Upper lobe of left lung (tissue), 6 donors: ENCODE results near the gene DPYD. TPM values are rescaled to one million over a fixed set of nuclear protein-coding genes. Genes with fewer than 3 reads are reported as not detected.

Source experiments
- ATAC-seq, 2 donors: fragments of 200-7000 bp; cut with Tn5 transposase; one replicate each; pipeline ENCODE4 v1.9.1; 2022; ENCODE audit warnings: mild to moderate bottlenecking in 2 of 2, moderate library complexity in 2 of 2; ENCODE audit not compliant: low FRiP score in 2 of 2
- DNase-seq, 2 donors: peaks; one replicate each; pipeline ENCODE4 v3.0.0-alpha.2; 2019 to 2020
- H3K27ac ChIP-seq, 4 donors: fragments of 200-600 bp; sonication (generic); one replicate each; pipeline ENCODE4 v1.5.1; 2016 to 2019
- H3K27me3 ChIP-seq, 4 donors: fragments of 200-600 bp; sonication (generic); one replicate each; pipeline ENCODE4 v1.5.1; 2017 to 2019
- H3K36me3 ChIP-seq, 4 donors: fragments of 200-600 bp; sonication (generic); one replicate each; pipeline ENCODE4 v1.5.1; 2016 to 2019
- H3K4me1 ChIP-seq, 4 donors: fragments of 200-600 bp; sonication (generic); one replicate each; pipeline ENCODE4 v1.5.1; 2018 to 2019
- H3K4me3 ChIP-seq, 4 donors: fragments of 200-600 bp; sonication (generic); one replicate each; pipeline ENCODE4 v1.5.1; 2017 to 2019; ENCODE audit warnings: mild to moderate bottlenecking in 2 of 4, moderate library complexity in 1 of 4
- H3K9me3 ChIP-seq, 4 donors: fragments of 200-600 bp; sonication (generic); one replicate each; pipeline ENCODE4 v1.5.1; 2018 to 2019
- EP300 ChIP-seq, 4 donors: sonication (generic); formaldehyde crosslinking; IDR thresholded peaks; one replicate each; pipeline ENCODE4 v1.5.1; 2017; ENCODE audit warnings: antibody characterized with exemption in 4 of 4, control low read depth in 2 of 4
- POLR2A ChIP-seq, 4 donors: fragments of 450-650 bp; IDR thresholded peaks; one replicate each; pipeline ENCODE4 v1.5.1; 2016 to 2017; ENCODE audit warnings: antibody characterized with exemption in 4 of 4, mild to moderate bottlenecking in 2 of 4
- POLR2AphosphoS5 ChIP-seq, 2 donors: sonication (generic); formaldehyde crosslinking; IDR thresholded peaks; one replicate each; pipeline ENCODE4 v1.5.1; 2017; ENCODE audit warnings: antibody characterized with exemption in 2 of 2
- WGBS, 2 donors: methylation state at CpG; one replicate each; pipeline ENCODE4 v1.1.5; 2017 to 2018; 5-methylcytosine and 5-hydroxymethylcytosine counted together
- total RNA-seq, 6 donors: library from RNA; depleted of rRNA in 4 of 6; stranded (reverse); fragments of >200 nt in 4 of 6; gene quantifications; one replicate each; pipeline versions ENCODE4 v1.1.0 to v1.2.1, GENCODE V29; 2016 to 2021
- TF ChIP-seq, protein P1 (sequence below), 6 experiments: fragments of 450-650 bp in 4 of 6; fragments of 200-600 bp in 2 of 6; sonication (generic) in 2 of 6; IDR thresholded peaks; one replicate each; pipeline ENCODE4 v1.5.1; 2016 to 2019; ENCODE audit warnings: antibody characterized with exemption in 6 of 6
- donor health status: DM: no; HTN: no; CAD: no; lungs with moderate emphysema.
- donor health status: DM: no; HTN: yes; CAD: no; lungs with severe emphysema.

The DPYD gene
- total RNA-seq, 6 donors from 2014 or later, result 60.9 to 106 (median 79.7) TPM

DNA sequence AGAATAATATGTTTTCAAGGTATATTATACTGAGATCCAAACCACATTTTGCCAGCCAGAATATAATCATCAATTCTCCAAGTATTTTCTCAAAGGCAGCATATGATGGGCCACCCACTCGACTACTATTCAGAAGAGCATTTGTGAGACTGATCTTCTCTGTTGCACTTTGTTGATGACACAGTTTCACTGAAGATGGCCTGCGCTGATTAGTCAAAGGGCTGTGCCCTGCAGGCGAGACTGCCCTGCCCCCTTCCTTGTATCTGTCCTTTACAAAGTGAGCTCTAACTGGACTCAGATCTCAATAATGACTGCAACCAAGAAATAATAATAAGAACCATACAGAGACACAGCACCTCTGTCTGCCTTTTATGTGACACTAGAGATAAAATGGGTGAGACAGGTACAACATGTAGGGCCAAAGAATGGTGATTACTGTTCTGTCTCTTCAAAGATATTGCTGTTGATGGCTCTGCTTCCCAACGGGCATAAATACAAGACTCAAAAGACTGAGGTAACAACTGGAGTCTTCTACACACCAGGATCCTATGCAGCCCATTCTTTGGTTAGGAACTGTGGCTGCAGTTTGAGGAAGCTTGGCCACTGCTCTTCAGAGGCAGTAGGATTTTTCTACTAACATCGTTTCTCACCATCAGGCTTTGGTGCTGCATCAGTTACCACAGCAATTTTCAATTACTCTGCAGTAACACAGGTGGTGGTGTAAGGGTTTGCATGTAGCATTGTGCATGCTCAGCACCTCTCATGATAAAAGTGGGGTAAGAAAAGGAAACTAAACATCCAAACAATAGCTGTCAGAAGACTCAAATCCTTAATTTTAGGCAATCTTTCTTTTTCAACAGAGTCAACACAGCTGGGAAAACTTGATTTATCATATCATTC lies 718.1 kb downstream of the DPYD start:
- ATAC-seq, result no peak

DNA sequence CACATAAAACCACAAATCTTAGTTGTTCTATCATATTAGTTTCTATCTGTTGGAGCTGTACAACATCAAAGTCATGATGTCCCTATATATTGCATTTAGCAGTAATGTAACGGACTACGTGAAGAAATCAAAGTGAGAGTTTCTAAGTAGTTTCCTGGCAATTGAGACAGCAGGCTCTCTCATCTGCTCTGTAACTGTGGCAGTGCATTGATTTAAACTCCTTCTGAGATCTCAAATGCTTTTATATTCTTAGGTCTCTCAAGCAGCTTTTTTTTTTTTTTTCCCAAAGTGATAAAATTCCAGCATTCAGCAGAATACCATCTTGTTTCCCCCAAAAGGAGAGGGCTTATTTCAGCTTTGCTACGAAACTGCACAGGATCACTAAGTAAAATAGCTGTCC lies 719.2 kb downstream of the DPYD start:
- Histone ChIP-seq H3K4me3 (no peak overlapping the region), H3K36me3 (no peaks in the 10 kb centered on the region), H3K4me1 (no peaks in the 10 kb centered on the region), H3K9me3 (no peaks in the 10 kb centered on the region), H3K27ac (no peak overlapping the region), H3K27me3 (no peaks in the 10 kb centered on the region)
- ATAC-seq, result no peak
- no peak for DNase-seq
- 94 to 95% methylated on average over 3 of the region's 3 CpGs for WGBS, 2 donors
- TF ChIP-seq POLR2A (IDR thresholded peaks at IDR 0.05), result no peak
- TF ChIP-seq POLR2AphosphoS5 (IDR thresholded peaks at IDR 0.05), result no peak

More for the DNA sequence above, 718.1 kb downstream of the DPYD start:
- Histone ChIP-seq H3K36me3 (no peaks in the 10 kb centered on the region), H3K9me3 (no peaks in the 10 kb centered on the region), H3K4me3 (no peak overlapping the region), H3K27ac (no peak overlapping the region), H3K4me1 (no peaks in the 10 kb centered on the region), H3K27me3 (no peaks in the 10 kb centered on the region)
- WGBS, 2 donors, result 86 to 93% methylated on average over 5 of the region's 5 CpGs
- TF ChIP-seq EP300 (IDR thresholded peaks at IDR 0.05) (no peak), POLR2A (IDR thresholded peaks at IDR 0.05) (no peak), POLR2AphosphoS5 (IDR thresholded peaks at IDR 0.05) (no peak)
- TF ChIP-seq, protein P1, sequence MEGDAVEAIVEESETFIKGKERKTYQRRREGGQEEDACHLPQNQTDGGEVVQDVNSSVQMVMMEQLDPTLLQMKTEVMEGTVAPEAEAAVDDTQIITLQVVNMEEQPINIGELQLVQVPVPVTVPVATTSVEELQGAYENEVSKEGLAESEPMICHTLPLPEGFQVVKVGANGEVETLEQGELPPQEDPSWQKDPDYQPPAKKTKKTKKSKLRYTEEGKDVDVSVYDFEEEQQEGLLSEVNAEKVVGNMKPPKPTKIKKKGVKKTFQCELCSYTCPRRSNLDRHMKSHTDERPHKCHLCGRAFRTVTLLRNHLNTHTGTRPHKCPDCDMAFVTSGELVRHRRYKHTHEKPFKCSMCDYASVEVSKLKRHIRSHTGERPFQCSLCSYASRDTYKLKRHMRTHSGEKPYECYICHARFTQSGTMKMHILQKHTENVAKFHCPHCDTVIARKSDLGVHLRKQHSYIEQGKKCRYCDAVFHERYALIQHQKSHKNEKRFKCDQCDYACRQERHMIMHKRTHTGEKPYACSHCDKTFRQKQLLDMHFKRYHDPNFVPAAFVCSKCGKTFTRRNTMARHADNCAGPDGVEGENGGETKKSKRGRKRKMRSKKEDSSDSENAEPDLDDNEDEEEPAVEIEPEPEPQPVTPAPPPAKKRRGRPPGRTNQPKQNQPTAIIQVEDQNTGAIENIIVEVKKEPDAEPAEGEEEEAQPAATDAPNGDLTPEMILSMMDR (IDR thresholded peaks at IDR 0.05), result no peak
- DNase-seq, result no peak

DNA sequence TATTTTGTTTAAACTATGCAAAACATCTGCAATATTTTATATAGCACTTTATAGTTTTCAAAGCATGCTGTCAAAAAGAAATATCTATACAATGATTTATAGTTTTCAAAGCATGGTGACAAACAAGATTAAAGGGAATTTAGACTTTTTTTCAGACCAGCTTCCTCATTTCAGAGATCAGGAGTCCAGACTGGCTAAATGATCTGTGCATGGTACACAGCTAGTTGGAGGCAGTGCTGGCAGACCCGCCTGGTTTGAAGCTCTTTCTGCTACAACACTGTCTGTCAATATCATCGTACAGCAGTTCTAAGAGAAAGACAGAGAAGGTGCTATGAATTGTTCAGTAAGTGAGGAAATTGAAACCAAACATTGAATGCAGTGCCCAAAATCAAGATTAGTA lies 720.2 kb downstream of the DPYD start:
- DNase-seq, result no peak
- TF ChIP-seq POLR2AphosphoS5 (IDR thresholded peaks at IDR 0.05), result no peak
- TF ChIP-seq, protein P1 (IDR thresholded peaks at IDR 0.05), result no peak
- no peak for TF ChIP-seq EP300 (IDR thresholded peaks at IDR 0.05)
- no peak for TF ChIP-seq POLR2A (IDR thresholded peaks at IDR 0.05)
- Histone ChIP-seq H3K27ac (no peak overlapping the region), H3K4me3 (no peak overlapping the region), H3K36me3 (no peaks in the 10 kb centered on the region), H3K27me3 (no peaks in the 10 kb centered on the region), H3K4me1 (no peaks in the 10 kb centered on the region), H3K9me3 (no peaks in the 10 kb centered on the region)
- 62 to 65% methylated on average over 2 of the region's 2 CpGs for WGBS, 2 donors
- ATAC-seq, result no peak

DNA sequence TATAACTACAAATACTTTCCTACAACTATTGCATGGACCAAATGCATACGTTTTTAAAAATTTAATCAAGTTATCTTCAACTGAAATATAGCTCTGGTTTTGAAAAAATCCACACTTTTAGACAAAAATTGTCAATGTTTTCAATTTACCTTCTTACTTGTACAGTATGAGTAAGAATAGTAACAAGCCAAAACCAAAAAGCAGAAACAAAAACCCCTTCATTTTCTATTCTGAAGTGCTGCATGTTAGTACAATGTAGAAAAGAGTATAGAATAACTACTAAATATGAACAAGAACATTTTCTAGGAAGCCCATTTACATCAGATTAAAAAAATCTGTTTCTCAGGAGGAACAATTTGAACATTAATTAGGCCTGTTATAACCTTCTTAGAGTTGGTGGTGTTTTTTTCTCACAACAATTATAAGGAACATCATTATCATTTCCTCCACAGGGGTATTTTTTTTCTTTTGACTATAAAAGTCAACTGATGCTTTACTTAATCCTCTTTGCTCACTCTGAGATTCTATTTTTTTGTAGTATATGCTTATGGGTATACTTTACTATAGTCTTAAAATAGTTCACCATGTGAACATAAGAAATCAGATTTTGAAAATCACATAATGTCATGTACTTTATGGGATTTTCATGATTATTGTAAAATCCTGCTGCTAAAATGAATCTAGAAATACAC lies 723.9 kb downstream of the DPYD start:
- TF ChIP-seq, protein P1 (IDR thresholded peaks at IDR 0.05), result no peak
- no peak for TF ChIP-seq POLR2AphosphoS5 (IDR thresholded peaks at IDR 0.05)
- TF ChIP-seq EP300 (IDR thresholded peaks at IDR 0.05), result no peak
- TF ChIP-seq POLR2A (IDR thresholded peaks at IDR 0.05), result no peak
- no peaks in the 10 kb centered on the region for H3K27me3 ChIP-seq
- H3K27ac ChIP-seq, result no peak overlapping the region
- no peak for ATAC-seq
- H3K4me1 ChIP-seq, result no peaks in the 10 kb centered on the region
- WGBS, 2 donors, result 91 to 98% methylated on average over 1 of the region's 1 CpG
- DNase-seq, result no peak
- no peaks in the 10 kb centered on the region for H3K9me3 ChIP-seq
- H3K4me3 ChIP-seq, result no peak overlapping the region
- H3K36me3 ChIP-seq, result peaks cover 0 to 7% (median 3%) of the 10 kb centered on the region in 4 donors

DNA sequence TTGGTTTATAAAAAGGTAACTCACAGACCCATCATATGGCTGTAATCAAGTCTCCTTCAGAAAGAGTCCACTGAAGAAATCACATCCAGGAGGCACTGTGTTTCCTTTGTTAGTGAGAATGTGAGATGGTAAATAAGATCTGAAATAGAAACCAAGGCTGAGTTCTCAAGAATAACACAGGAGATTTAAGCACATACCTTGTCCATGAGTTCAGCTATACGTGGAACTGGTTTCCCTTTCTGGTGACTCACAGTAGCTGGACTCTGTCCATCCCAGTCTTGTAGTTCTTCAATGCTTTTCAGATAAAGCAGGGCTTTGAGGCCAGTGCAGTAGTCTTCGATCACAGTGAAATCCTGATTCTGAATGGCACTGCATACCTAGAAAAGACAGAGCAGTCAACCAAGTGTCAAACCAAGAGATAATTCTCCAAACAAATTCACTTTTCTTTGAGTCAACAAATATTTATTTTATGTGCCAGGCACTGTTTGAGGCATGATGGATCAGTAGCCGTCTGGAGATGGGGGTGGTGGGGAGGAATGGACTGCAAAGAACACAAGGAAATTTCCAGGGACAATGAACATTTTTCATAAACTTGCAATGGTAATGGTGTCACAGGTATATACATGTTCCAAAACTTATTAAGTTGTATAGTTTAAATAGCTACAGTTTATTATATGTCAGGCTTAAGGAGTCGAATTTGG lies 727.8 kb downstream of the DPYD start:
- no peak for DNase-seq
- H3K4me3 ChIP-seq, result no peak overlapping the region
- H3K27me3 ChIP-seq, result no peaks in the 10 kb centered on the region
- ATAC-seq, result no peak
- H3K4me1 ChIP-seq, result no peaks in the 10 kb centered on the region
- H3K27ac ChIP-seq, result no peak overlapping the region
- H3K9me3 ChIP-seq, result no peaks in the 10 kb centered on the region
- no peak for TF ChIP-seq POLR2A (IDR thresholded peaks at IDR 0.05)
- TF ChIP-seq POLR2AphosphoS5 (IDR thresholded peaks at IDR 0.05), result no peak
- TF ChIP-seq EP300 (IDR thresholded peaks at IDR 0.05), result no peak
- TF ChIP-seq, protein P1 (IDR thresholded peaks at IDR 0.05), result no peak
- 75 to 79% methylated on average over 4 of the region's 4 CpGs for WGBS, 2 donors
- peaks cover 0 to 7% (median 3%) of the 10 kb centered on the region in 4 donors for H3K36me3 ChIP-seq
